ENCODE results near the gene EXT2.

- TF ChIP-seq, protein P1, sequence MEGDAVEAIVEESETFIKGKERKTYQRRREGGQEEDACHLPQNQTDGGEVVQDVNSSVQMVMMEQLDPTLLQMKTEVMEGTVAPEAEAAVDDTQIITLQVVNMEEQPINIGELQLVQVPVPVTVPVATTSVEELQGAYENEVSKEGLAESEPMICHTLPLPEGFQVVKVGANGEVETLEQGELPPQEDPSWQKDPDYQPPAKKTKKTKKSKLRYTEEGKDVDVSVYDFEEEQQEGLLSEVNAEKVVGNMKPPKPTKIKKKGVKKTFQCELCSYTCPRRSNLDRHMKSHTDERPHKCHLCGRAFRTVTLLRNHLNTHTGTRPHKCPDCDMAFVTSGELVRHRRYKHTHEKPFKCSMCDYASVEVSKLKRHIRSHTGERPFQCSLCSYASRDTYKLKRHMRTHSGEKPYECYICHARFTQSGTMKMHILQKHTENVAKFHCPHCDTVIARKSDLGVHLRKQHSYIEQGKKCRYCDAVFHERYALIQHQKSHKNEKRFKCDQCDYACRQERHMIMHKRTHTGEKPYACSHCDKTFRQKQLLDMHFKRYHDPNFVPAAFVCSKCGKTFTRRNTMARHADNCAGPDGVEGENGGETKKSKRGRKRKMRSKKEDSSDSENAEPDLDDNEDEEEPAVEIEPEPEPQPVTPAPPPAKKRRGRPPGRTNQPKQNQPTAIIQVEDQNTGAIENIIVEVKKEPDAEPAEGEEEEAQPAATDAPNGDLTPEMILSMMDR (conservative IDR thresholded peaks at IDR 0.05 in 1 of 2, IDR thresholded peaks at IDR 0.05 in 1 of 2; ENCODE audit: low read depth in 1 of 2, low read length in 2 of 2): peak in 1 of 2 donors; percentile 31
- no peak for TF ChIP-seq EZH2 (IDR thresholded peaks at IDR 0.05; ENCODE audit: low read length, missing control alignments)
These were observed 24.7 kb downstream of the EXT2 start for GRCh38 chr11:44120169-44120568.
